Measurements from ENCODE around the gene MT2A.

MT2A gene

DNA sequence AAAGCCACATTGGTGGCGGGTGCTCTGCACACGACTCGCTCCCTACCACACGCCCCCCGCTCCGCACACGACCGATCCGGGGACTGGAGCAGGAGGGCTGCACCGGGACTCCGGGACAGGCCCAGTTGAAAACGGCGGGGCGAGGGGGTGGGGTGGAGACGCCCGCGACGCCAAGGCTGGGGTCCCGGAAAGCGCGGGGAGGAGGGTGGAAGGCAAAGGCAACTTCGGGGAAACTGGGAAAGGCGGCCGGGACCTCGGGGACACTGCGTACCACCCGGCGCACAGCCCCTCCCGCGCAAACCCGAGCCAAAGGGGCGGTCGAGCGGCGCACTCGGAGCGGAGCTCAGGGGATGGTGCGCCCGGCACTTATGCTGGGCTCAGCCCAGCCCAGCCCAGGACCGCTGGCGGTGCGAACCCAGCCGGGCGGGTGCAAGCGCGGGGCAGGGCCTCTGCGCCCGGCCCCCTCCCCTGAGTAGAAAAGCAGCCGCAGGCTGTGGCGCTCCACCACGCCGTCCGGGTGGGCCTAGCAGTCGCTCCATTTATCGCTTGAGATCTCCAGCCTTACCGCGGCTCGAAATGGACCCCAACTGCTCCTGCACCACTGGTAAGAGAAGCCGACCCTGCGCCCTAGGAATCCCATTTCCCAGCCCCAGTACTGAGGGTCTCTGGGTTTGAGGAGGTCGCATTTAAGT lies 23.9 kb downstream of the MT2A start, which contains the start of gene MT1M:
Gene MT1M, plus strand, starts transcription at position 504 of the 692 bp plus-strand sequence. Its CDS starts 73 bp downstream, at position 577.
- H3K4me3 ChIP-seq (ENCODE audit: low read length), result peak within 1 kb of the TSS; percentile 30
- TF ChIP-seq, protein P1, sequence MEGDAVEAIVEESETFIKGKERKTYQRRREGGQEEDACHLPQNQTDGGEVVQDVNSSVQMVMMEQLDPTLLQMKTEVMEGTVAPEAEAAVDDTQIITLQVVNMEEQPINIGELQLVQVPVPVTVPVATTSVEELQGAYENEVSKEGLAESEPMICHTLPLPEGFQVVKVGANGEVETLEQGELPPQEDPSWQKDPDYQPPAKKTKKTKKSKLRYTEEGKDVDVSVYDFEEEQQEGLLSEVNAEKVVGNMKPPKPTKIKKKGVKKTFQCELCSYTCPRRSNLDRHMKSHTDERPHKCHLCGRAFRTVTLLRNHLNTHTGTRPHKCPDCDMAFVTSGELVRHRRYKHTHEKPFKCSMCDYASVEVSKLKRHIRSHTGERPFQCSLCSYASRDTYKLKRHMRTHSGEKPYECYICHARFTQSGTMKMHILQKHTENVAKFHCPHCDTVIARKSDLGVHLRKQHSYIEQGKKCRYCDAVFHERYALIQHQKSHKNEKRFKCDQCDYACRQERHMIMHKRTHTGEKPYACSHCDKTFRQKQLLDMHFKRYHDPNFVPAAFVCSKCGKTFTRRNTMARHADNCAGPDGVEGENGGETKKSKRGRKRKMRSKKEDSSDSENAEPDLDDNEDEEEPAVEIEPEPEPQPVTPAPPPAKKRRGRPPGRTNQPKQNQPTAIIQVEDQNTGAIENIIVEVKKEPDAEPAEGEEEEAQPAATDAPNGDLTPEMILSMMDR (IDR thresholded peaks at IDR 0.05; ENCODE audit: insufficient read depth, low read depth, low read length, missing control alignments), result no peak
- no peak for DNase-seq (ENCODE audit: low read depth)

DNA sequence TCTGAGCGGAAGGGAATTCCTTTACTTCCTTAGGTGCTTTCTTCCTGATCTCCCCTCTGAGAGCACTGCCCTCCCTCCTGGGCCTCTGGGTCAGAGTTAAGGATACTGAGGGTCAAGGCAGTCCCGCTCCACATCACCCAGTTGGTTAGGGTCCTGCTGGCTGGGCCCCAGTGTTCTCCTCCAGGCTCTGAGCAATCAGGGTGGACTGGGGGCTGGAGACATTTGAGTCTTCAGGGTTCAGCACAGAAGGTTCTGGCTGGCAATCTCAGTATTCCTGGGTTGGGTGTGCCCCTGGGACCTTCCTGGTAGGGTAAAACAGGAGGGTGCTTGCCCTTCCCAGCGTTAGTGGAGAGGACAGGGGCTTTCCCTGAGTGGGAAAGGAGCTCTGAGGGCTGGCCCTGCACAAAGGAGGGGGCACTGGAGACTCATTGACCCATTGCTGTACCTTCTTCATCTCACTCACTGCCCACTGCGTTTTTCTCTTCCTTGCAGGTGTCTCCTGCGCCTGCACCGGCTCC lies 24.5 kb downstream of the MT2A start:
- DNase-seq (ENCODE audit: low read depth), result no peak
- TF ChIP-seq, protein P1 (IDR thresholded peaks at IDR 0.05; ENCODE audit: insufficient read depth, low read depth, low read length, missing control alignments), result no peak
- no peak overlapping the region for H3K4me3 ChIP-seq (ENCODE audit: low read length)

DNA sequence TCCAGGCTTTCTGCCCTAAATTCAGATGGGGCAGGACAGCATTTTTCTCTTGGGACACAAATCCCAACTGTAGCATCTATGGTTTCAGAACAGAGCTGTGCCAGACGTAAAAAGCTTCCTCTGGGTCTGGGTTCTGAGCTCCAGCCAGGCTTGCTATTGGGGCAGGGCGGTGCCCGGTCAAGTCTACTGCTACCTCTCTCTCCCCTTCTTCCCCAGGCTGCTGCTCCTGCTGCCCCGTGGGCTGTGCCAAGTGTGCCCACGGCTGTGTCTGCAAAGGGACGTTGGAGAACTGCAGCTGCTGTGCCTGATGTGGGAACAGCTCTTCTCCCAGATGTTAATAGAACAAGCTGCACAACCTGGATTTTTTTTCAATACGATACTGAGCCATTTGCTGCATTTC lies 25.2 kb downstream of the MT2A start:
- H3K4me3 ChIP-seq (ENCODE audit: low read length), result no peak overlapping the region
- DNase-seq (ENCODE audit: low read depth), result no peak
- TF ChIP-seq, protein P1 (IDR thresholded peaks at IDR 0.05; ENCODE audit: insufficient read depth, low read depth, low read length, missing control alignments), result no peak

DNA sequence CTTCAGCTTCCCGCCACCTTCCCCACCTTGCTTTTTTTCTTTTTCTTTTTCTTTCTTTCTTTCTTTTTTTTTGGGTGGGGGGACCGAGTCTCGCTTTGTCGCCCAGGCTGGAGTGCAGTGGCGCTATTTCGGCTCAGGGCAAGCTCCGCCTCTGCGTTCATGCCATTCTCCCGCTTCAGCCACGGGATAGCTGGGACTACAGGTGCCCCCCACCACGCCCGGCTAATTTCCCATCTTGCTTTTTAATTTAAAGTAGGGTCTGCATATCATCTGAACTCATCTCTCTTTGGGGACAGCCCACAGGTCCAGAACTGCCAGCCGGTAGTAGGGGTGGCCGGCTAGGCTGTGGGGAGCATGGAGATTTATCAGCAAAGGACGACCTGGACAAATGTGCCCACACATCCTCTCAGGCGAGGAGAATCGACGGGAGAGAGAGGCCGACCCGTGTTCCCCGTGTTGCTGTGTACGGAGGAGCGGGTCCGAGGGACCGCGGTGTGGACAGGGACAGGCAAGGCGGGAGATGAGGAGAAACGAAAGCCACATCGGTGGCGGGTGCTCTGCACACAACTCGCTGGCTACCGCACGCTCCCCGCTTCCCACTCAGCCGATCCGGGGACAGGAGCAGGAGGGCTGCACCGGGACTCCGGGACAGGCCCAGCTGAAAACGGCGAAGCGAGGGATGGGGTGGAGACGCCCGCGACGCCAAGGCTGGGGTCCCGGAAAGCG lies 26.5 kb downstream of the MT2A start:
- no peak for DNase-seq (ENCODE audit: low read depth)
- H3K4me3 ChIP-seq (ENCODE audit: low read length), result no peak overlapping the region
- TF ChIP-seq, protein P1 (IDR thresholded peaks at IDR 0.05; ENCODE audit: insufficient read depth, low read depth, low read length, missing control alignments), result no peak

DNA sequence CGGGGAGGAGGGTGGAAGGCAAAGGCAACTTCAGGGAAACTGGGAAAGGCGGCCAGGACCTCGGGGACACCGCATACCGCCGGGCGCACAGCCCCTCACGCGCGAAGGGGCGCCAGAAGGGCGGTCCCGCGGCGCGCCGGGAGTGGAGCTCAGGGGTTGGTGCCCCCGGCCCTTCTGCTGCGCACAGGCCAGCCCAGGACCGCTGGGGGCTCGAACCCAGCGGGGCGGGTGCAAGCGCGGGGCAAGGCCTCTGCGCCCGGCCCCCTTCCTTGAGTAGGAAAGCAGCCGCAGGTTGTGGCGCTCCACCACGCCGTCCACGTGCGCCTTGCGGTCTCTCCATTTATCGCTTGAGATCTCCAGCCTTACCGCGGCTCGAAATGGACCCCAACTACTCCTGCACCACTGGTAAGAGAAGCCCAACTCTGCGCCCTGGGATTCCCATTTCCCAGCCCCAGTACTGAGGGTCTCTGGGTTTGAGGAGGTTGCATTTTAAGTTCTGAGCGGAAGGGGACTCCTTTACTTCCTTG lies 27.1 kb downstream of the MT2A start:
- TF ChIP-seq, protein P1 (IDR thresholded peaks at IDR 0.05; ENCODE audit: insufficient read depth, low read depth, low read length, missing control alignments), result no peak
- no peak overlapping the region for H3K4me3 ChIP-seq (ENCODE audit: low read length)
- DNase-seq (ENCODE audit: low read depth), result no peak

DNA sequence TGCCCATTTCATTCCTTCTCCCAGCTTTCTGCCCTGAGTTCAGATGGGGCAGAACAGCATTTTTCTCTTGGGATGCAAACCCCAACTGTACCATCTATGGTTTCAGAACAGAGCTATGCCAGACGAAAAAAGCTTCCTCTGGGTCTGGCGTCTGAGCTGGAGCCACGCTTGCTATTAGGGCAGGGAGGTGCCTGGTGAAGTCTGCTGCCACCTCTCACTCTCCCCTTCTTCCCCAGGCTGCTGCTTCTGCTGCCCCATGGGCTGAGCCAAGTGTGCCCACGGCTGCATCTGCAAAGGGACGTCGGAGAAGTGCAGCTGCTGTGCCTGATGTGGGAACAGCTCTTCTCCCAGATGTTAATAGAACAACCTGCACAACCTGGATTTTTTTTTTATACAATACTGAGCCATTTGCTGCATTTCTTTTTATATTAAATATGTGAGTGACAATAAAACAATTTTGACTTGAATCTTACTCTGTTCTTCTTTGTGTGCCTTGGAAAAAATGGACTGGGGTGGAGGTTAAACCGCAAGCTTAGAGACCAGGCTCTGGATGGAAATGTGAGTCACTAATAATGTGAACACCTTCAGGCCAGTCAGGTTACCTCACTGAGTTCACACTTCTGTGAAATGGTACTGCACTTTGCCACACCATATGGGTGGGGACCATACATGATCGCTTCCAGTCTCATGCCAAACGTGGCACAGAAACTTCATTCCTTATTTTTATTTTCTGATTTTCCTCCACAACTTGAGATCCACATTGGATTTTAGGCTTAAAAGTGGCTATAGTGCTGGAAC lies 28.4 kb downstream of the MT2A start:
- H3K4me3 ChIP-seq (ENCODE audit: low read length), result no peak overlapping the region
- DNase-seq (ENCODE audit: low read depth), result no peak
- TF ChIP-seq, protein P1 (IDR thresholded peaks at IDR 0.05; ENCODE audit: insufficient read depth, low read depth, low read length, missing control alignments), result no peak
